Endothelial cell of umbilical vein (primary cell): ENCODE measurements around the gene MVB12B.

ENCODE experiments used
- EZH2 ChIP-seq: IDR thresholded peaks from 2 replicates; pipeline ENCODE4 v1.6.1; 2012; ENCODE audit warnings: borderline replicate concordance, low read depth, mild to moderate bottlenecking, moderate library complexity, low read length, inconsistent platforms; ENCODE audit not compliant: severe bottlenecking
- GATA2 ChIP-seq: IDR thresholded peaks from 2 replicates; pipeline ENCODE4 v1.7.0; 2011; ENCODE audit warnings: low read depth, mild to moderate bottlenecking, moderate library complexity, mixed read lengths, low read length; ENCODE audit not compliant: insufficient read length, insufficient read depth
- JUN ChIP-seq: IDR thresholded peaks from 2 replicates; pipeline ENCODE4 v1.6.1; 2011; ENCODE audit warnings: borderline replicate concordance, low read depth; ENCODE audit not compliant: insufficient read length, insufficient read depth
- MAX ChIP-seq: IDR thresholded peaks from 2 replicates; pipeline ENCODE4 v1.6.1; 2011; ENCODE audit not compliant: insufficient read depth, insufficient read length
- POLR2A ChIP-seq: IDR thresholded peaks from 2 replicates; pipeline ENCODE4 v1.6.1; 2012; ENCODE audit warnings: low read depth, mild to moderate bottlenecking, control low read depth, low read length
- POLR2AphosphoS5 ChIP-seq: IDR thresholded peaks from 2 replicates; pipeline ENCODE4 v1.6.1; 2012; ENCODE audit warnings: low read depth, mild to moderate bottlenecking, control low read depth, low read length, moderate library complexity; ENCODE audit not compliant: insufficient read depth
- TF ChIP-seq, protein P1 (sequence below), 2 donors: IDR thresholded peaks; 1 replicate in 1 of 2; 2 replicates in 1 of 2; pipeline ENCODE4 v1.5.1; 2011; ENCODE audit warnings: low read length in 2 of 2, mild to moderate bottlenecking in 2 of 2, moderate library complexity in 2 of 2, control low read depth in 1 of 2, inconsistent platforms in 1 of 2, low read depth in 1 of 2; ENCODE audit not compliant: insufficient read depth in 1 of 2; ENCODE audit errors: extremely low read depth in 1 of 2

DNA sequence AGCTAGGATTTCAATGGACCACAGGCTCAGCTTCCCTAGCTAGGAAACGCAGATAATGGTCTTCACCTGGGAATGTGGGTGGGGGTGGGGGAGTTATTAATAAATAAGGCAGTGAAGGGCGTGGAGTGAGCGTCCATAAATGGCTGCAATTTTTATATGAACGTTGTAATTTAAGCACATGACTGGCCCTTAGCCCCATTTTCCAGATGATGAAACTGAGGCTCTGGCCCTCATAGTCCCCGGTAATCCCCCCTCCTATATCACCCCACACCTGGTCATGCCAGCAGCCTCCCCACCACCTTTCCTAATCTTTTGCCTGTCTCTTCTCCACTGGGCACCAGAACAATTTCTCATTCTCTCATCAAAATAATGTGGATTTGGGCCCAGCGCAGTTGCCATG lies 225.2 kb downstream of the MVB12B start:
- TF ChIP-seq, protein P1, sequence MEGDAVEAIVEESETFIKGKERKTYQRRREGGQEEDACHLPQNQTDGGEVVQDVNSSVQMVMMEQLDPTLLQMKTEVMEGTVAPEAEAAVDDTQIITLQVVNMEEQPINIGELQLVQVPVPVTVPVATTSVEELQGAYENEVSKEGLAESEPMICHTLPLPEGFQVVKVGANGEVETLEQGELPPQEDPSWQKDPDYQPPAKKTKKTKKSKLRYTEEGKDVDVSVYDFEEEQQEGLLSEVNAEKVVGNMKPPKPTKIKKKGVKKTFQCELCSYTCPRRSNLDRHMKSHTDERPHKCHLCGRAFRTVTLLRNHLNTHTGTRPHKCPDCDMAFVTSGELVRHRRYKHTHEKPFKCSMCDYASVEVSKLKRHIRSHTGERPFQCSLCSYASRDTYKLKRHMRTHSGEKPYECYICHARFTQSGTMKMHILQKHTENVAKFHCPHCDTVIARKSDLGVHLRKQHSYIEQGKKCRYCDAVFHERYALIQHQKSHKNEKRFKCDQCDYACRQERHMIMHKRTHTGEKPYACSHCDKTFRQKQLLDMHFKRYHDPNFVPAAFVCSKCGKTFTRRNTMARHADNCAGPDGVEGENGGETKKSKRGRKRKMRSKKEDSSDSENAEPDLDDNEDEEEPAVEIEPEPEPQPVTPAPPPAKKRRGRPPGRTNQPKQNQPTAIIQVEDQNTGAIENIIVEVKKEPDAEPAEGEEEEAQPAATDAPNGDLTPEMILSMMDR (IDR thresholded peaks at IDR 0.05; ENCODE audit: extremely low read depth in 1 of 2, insufficient read depth in 1 of 2, low read depth in 1 of 2, low read length in 2 of 2): no peak
- TF ChIP-seq POLR2AphosphoS5 (no peak), POLR2A (no peak), EZH2 (no peak), MAX (no peak), GATA2 (no peak), JUN (no peak)
